Mesendoderm (in vitro differentiated cells): Measurements from ENCODE around the gene OR9Q1.

ENCODE experiments used
- DNase-seq: peaks from one replicate; pipeline ENCODE4 v3.0.0; 2013
- H2AK5ac ChIP-seq: 2 replicates; pipeline ENCODE4 v1.6.1; 2013; ENCODE audit warnings: low read length, inconsistent platforms
- H2BK120ac ChIP-seq: 2 replicates; pipeline ENCODE4 v1.6.1; 2013; ENCODE audit warnings: low read depth, mild to moderate bottlenecking, low read length, moderate library complexity, mixed read lengths
- H2BK15ac ChIP-seq: replicated peaks from 2 replicates; pipeline ENCODE4 v1.6.1; 2013; ENCODE audit warnings: low read depth, mild to moderate bottlenecking, moderate library complexity
- H2BK5ac ChIP-seq: 2 replicates; pipeline ENCODE4 v1.6.1; 2013; ENCODE audit warnings: low read length, inconsistent platforms
- H3K18ac ChIP-seq: 2 replicates; pipeline ENCODE4 v1.6.1; 2013; ENCODE audit warnings: mild to moderate bottlenecking, low read length, mixed read lengths
- H3K23ac ChIP-seq: one replicate; pipeline ENCODE4 v1.6.1; 2013; ENCODE audit warnings: low read length
- H3K27ac ChIP-seq: 2 replicates; pipeline ENCODE4 v1.5.1; 2013; ENCODE audit warnings: low read depth, mild to moderate bottlenecking, inconsistent platforms, low read length, moderate library complexity
- H3K27me3 ChIP-seq: 2 replicates; pipeline ENCODE4 v1.6.1; 2013; ENCODE audit warnings: low read length, control low read depth, mild to moderate bottlenecking, inconsistent platforms; ENCODE audit not compliant: insufficient read depth, poor library complexity
- H3K36me3 ChIP-seq: 2 replicates; pipeline ENCODE4 v1.6.1; 2013; ENCODE audit warnings: low read length, inconsistent platforms; ENCODE audit not compliant: control insufficient read depth, insufficient read depth
- H3K4ac ChIP-seq: one replicate; pipeline ENCODE4 v1.6.1; 2013; ENCODE audit warnings: low read depth, mild to moderate bottlenecking, low read length, moderate library complexity
- H3K4me1 ChIP-seq: 2 replicates; pipeline ENCODE4 v1.6.1; 2013; ENCODE audit warnings: low read depth, low read length, inconsistent platforms; ENCODE audit not compliant: control insufficient read depth
- H3K4me2 ChIP-seq: 2 replicates; pipeline ENCODE4 v1.6.1; 2013; ENCODE audit warnings: low read length
- H3K4me3 ChIP-seq: 2 replicates; pipeline ENCODE4 v1.5.1; 2013; ENCODE audit warnings: mild to moderate bottlenecking, low read length
- H3K56ac ChIP-seq: one replicate; pipeline ENCODE4 v1.6.1; 2013; ENCODE audit warnings: low read length
- H3K79me1 ChIP-seq: 2 replicates; pipeline ENCODE4 v1.6.1; 2013; ENCODE audit warnings: low read length, inconsistent platforms
- H3K79me2 ChIP-seq: 2 replicates; pipeline ENCODE4 v1.6.1; 2013; ENCODE audit warnings: mild to moderate bottlenecking, low read length; ENCODE audit not compliant: control insufficient read depth, insufficient read depth
- H3K9ac ChIP-seq: 2 replicates; pipeline ENCODE4 v1.6.1; 2013; ENCODE audit warnings: low read length, inconsistent platforms
- H4K5ac ChIP-seq: one replicate; pipeline ENCODE4 v1.6.1; 2013; ENCODE audit warnings: low read length
- H4K8ac ChIP-seq: one replicate; pipeline ENCODE4 v1.6.1; 2013; ENCODE audit warnings: low read depth, mild to moderate bottlenecking, control low read depth, low read length, moderate library complexity
- WGBS: extraction: QIAGEN DNeasy Blood & Tissue Kit; methylation state at CpG from one replicate; pipeline ENCODE4 v1.1.7; 2013; ENCODE audit warnings: low lambda C conversion rate, missing lambda C conversion rate; ENCODE audit not compliant: insufficient coverage; ENCODE audit errors: extremely low coverage; 5-methylcytosine and 5-hydroxymethylcytosine counted together

The OR9Q1 gene

DNA sequence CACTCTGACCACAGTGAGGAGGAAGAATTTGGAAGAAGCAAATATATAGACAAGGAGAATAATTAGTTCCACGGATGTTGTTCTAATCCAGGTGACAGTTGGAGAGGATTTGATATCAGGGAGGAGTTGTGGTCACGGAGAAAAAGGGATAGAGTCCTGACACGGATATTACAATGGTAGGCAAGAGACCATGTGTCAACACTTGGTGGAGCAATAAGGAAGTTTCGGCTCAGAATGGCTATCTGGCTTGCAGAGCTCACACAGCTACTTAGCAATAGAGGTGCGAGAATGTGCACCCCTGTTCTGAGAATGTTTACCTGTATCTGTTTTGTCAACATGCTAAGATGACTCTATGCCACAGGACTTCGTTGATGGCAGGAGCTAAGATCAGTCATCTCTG, 154.8 kb downstream of the OR9Q1 start:
- no peak overlapping the region for H3K18ac ChIP-seq
- no peaks in the 10 kb centered on the region for H3K79me1 ChIP-seq
- H2BK15ac ChIP-seq, result no peak overlapping the region
- no peaks in the 10 kb centered on the region for H3K4me1 ChIP-seq
- WGBS, result no CpG with 5 or more reads among the region's 6 CpGs
- H3K23ac ChIP-seq, result no peak overlapping the region
- H3K36me3 ChIP-seq, result no peaks in the 10 kb centered on the region
- DNase-seq, result no peak
- no peaks in the 10 kb centered on the region for H3K79me2 ChIP-seq
- no peak overlapping the region for H4K8ac ChIP-seq
- H3K4ac ChIP-seq, result no peak overlapping the region
- H2AK5ac ChIP-seq, result no peak overlapping the region
- no peak overlapping the region for H2BK120ac ChIP-seq
- no peak overlapping the region for H2BK5ac ChIP-seq
- H3K9ac ChIP-seq, result no peak overlapping the region
- no peak overlapping the region for H3K4me3 ChIP-seq
- H3K56ac ChIP-seq, result no peak overlapping the region
- no peaks in the 10 kb centered on the region for H3K27me3 ChIP-seq
- no peak overlapping the region for H4K5ac ChIP-seq
- no peak overlapping the region for H3K27ac ChIP-seq
- H3K4me2 ChIP-seq, result no peak overlapping the region

GRCh38 chr11:58179648-58180047, 156.0 kb downstream of the OR9Q1 start:
- Histone ChIP-seq H3K23ac (no peak overlapping the region), H3K79me1 (no peaks in the 10 kb centered on the region), H3K4me2 (no peak overlapping the region), H3K79me2 (no peaks in the 10 kb centered on the region), H2BK120ac (no peak overlapping the region), H4K8ac (no peak overlapping the region), H3K27ac (no peak overlapping the region), H3K4me3 (no peak overlapping the region), H3K18ac (no peak overlapping the region), H3K27me3 (no peaks in the 10 kb centered on the region), H2BK5ac (no peak overlapping the region), H4K5ac (no peak overlapping the region), H3K9ac (no peak overlapping the region), H2BK15ac (no peak overlapping the region), H3K4ac (no peak overlapping the region), H3K56ac (no peak overlapping the region), H2AK5ac (no peak overlapping the region), H3K36me3 (no peaks in the 10 kb centered on the region), H3K4me1 (no peaks in the 10 kb centered on the region)
- no CpG with 5 or more reads among the region's 7 CpGs for WGBS
- no peak for DNase-seq

GRCh38 chr11:58186938-58187337, 163.3 kb downstream of the OR9Q1 start:
- no peak overlapping the region for H3K4me3 ChIP-seq
- no peaks in the 10 kb centered on the region for H3K36me3 ChIP-seq
- H3K23ac ChIP-seq, result no peak overlapping the region
- no peak overlapping the region for H2BK5ac ChIP-seq
- H3K9ac ChIP-seq, result no peak overlapping the region
- no peaks in the 10 kb centered on the region for H3K79me2 ChIP-seq
- H4K8ac ChIP-seq, result no peak overlapping the region
- H2AK5ac ChIP-seq, result no peak overlapping the region
- H4K5ac ChIP-seq, result no peak overlapping the region
- DNase-seq, result no peak
- H3K27ac ChIP-seq, result no peak overlapping the region
- H3K18ac ChIP-seq, result no peak overlapping the region
- no peaks in the 10 kb centered on the region for H3K27me3 ChIP-seq
- no peak overlapping the region for H3K56ac ChIP-seq
- H3K4me2 ChIP-seq, result no peak overlapping the region
- H3K4ac ChIP-seq, result no peak overlapping the region
- H3K79me1 ChIP-seq, result no peaks in the 10 kb centered on the region
- no peak overlapping the region for H2BK120ac ChIP-seq
- WGBS, result no CpG with 5 or more reads among the region's 4 CpGs
- H2BK15ac ChIP-seq, result no peak overlapping the region
- H3K4me1 ChIP-seq, result no peaks in the 10 kb centered on the region

DNA sequence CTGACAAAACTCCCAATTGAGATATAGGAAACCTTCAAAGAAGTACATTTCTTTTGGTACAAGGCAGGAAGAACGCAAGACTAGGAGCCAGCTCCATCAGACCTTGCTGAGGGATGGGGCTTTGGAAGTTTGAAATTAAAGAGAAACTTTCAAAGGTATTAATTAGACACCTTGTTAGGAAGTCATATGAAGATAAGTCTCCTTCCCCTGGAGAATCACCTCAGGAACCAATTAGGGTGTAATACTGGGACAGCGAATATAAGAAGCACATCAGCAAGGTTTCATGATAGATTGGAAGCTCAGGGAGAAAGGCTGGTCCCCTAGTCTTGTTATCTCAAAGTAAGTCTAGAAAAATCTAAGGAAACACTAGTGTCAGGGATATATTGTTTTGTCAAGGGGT, 165.1 kb downstream of the OR9Q1 start, which contains the start of gene OR9Q2:
TSS of gene OR9Q2 (plus strand) at position 301 of the 400 bp plus-strand sequence. CDS start 1,421 bp downstream, outside the sequence.
- no peak within 1 kb of the TSS for H2BK5ac ChIP-seq
- H4K5ac ChIP-seq, result no peak within 1 kb of the TSS
- H2BK120ac ChIP-seq, result no peak within 1 kb of the TSS
- H3K79me1 ChIP-seq, result no peaks in the 10 kb centered on the region
- H3K36me3 ChIP-seq, result no peaks in the 10 kb centered on the region
- H2AK5ac ChIP-seq, result no peak within 1 kb of the TSS
- no peak within 1 kb of the TSS for H3K56ac ChIP-seq
- no peak within 1 kb of the TSS for H3K27ac ChIP-seq
- no peaks in the 10 kb centered on the region for H3K79me2 ChIP-seq
- no peak within 1 kb of the TSS for H2BK15ac ChIP-seq
- H3K27me3 ChIP-seq, result no peaks in the 10 kb centered on the region
- no peak within 1 kb of the TSS for H3K4me3 ChIP-seq
- H3K4ac ChIP-seq, result no peak within 1 kb of the TSS
- H3K4me2 ChIP-seq, result no peak within 1 kb of the TSS
- no peaks in the 10 kb centered on the region for H3K4me1 ChIP-seq
- no CpG with 5 or more reads among the region's 2 CpGs for WGBS
- no peak within 1 kb of the TSS for H3K18ac ChIP-seq
- H3K23ac ChIP-seq, result no peak within 1 kb of the TSS
- no peak within 1 kb of the TSS for H3K9ac ChIP-seq
- DNase-seq, result no peak
- H4K8ac ChIP-seq, result no peak within 1 kb of the TSS

DNA sequence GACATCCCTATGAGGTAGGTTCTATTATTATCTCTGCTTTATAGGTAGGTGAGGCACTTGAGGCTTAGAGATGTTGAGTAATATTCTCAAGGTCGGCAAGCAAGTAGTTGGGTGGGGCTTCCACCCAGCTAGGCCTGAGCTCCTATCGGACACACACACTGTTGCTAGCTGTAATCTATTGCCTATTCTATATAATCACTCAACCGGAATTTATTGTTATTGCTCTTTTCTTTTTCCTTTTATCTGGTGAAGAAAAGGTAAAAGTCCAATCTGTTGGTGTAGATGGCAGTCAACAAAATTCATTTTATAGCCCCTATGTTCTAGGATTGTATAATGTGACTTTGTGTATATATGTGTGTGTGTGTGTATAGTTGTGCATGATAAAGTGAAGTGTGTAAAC, 168.5 kb downstream of the OR9Q1 start:
- Histone ChIP-seq H3K27ac (no peak overlapping the region), H3K27me3 (no peaks in the 10 kb centered on the region), H3K4me2 (no peak overlapping the region), H3K23ac (no peak overlapping the region), H4K5ac (no peak overlapping the region), H3K18ac (no peak overlapping the region), H2AK5ac (no peak overlapping the region), H3K4me3 (no peak overlapping the region), H3K79me1 (no peaks in the 10 kb centered on the region), H3K56ac (no peak overlapping the region), H3K9ac (no peak overlapping the region), H3K4ac (no peak overlapping the region), H3K36me3 (no peaks in the 10 kb centered on the region), H3K79me2 (no peaks in the 10 kb centered on the region), H4K8ac (no peak overlapping the region), H2BK15ac (no peak overlapping the region), H2BK120ac (no peak overlapping the region), H2BK5ac (no peak overlapping the region), H3K4me1 (no peaks in the 10 kb centered on the region)
- DNase-seq, result no peak
- no CpG with 5 or more reads among the region's 3 CpGs for WGBS

GRCh38 chr11:58193391-58193790, 169.7 kb downstream of the OR9Q1 start:
- H3K27me3 ChIP-seq, result no peaks in the 10 kb centered on the region
- no peak overlapping the region for H3K27ac ChIP-seq
- H3K79me1 ChIP-seq, result no peaks in the 10 kb centered on the region
- H3K4me1 ChIP-seq, result no peaks in the 10 kb centered on the region
- H3K4me3 ChIP-seq, result no peak overlapping the region
- no peak overlapping the region for H3K23ac ChIP-seq
- no peak overlapping the region for H3K56ac ChIP-seq
- H3K4ac ChIP-seq, result no peak overlapping the region
- H2AK5ac ChIP-seq, result no peak overlapping the region
- no peak for DNase-seq
- no peak overlapping the region for H3K18ac ChIP-seq
- H4K8ac ChIP-seq, result no peak overlapping the region
- H2BK5ac ChIP-seq, result no peak overlapping the region
- no peak overlapping the region for H4K5ac ChIP-seq
- H3K4me2 ChIP-seq, result no peak overlapping the region
- H2BK120ac ChIP-seq, result no peak overlapping the region
- no peak overlapping the region for H2BK15ac ChIP-seq
- H3K79me2 ChIP-seq, result no peaks in the 10 kb centered on the region
- no peaks in the 10 kb centered on the region for H3K36me3 ChIP-seq
- no peak overlapping the region for H3K9ac ChIP-seq
